ENCODE results near the gene NUDCD2. TPM values are rescaled to one million over a fixed set of nuclear protein-coding genes. Genes with fewer than 3 reads are reported as not detected.
"Not testable (repeated sequence)": the region's sequence is repeated elsewhere in the genome, so short reads cannot be mapped to it uniquely, and the experiment has no call there.

The NUDCD2 gene
- total RNA-seq, 4 donors from 2014 or later, result 3.1 to 8.5 (median 6.7) TPM

DNA sequence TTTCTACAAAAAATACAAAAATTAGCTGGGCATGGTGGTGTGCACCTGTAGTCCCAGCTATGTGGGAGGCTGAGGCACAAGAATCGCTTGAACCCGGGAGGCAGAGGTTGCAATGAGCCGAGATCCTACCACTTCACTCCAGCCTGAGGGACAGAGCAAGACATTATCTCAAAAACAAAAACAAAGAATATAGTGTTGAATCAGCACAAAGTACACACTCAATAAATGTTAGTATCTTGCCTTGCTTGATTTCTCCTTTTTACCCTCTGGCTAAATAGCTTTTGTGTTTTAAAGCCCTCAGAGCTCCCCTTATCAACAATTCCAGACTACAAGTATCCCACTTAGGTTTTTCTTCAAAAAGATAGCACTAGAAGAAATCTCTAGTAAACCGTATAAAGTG, 60.0 kb downstream of the NUDCD2 start:
- DNase-seq (ENCODE audit: low spot score in 2 of 2), result no peak
- no peak for TF ChIP-seq POLR2A (IDR thresholded peaks at IDR 0.05)
- TF ChIP-seq, protein P1, sequence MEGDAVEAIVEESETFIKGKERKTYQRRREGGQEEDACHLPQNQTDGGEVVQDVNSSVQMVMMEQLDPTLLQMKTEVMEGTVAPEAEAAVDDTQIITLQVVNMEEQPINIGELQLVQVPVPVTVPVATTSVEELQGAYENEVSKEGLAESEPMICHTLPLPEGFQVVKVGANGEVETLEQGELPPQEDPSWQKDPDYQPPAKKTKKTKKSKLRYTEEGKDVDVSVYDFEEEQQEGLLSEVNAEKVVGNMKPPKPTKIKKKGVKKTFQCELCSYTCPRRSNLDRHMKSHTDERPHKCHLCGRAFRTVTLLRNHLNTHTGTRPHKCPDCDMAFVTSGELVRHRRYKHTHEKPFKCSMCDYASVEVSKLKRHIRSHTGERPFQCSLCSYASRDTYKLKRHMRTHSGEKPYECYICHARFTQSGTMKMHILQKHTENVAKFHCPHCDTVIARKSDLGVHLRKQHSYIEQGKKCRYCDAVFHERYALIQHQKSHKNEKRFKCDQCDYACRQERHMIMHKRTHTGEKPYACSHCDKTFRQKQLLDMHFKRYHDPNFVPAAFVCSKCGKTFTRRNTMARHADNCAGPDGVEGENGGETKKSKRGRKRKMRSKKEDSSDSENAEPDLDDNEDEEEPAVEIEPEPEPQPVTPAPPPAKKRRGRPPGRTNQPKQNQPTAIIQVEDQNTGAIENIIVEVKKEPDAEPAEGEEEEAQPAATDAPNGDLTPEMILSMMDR (IDR thresholded peaks at IDR 0.05), result no peak
- WGBS, 2 donors, result 72 to 82% methylated on average over 4 of the region's 4 CpGs
- no peak overlapping the region for H3K4me3 ChIP-seq (ENCODE audit: low read depth, poor library complexity, severe bottlenecking)
- intact Hi-C loops (cut with DNase I; ENCODE audit: low total_unique reads), result no loop called here

- no peak overlapping the region for H3K4me3 ChIP-seq (ENCODE audit: low read depth, poor library complexity, severe bottlenecking)
- DNase-seq (ENCODE audit: low spot score in 2 of 2), result no peak
- no peak for TF ChIP-seq POLR2A (IDR thresholded peaks at IDR 0.05)
- TF ChIP-seq, protein P1 (IDR thresholded peaks at IDR 0.05), result no peak
- intact Hi-C loops (cut with DNase I; ENCODE audit: low total_unique reads), result no loop called here
Measured at GRCh38 chr5:163397354-163397753, 62.5 kb downstream of the NUDCD2 start.

- H3K4me3 ChIP-seq (ENCODE audit: low read depth, poor library complexity, severe bottlenecking); intact Hi-C loops (cut with DNase I; ENCODE audit: low total_unique reads); DNase-seq (ENCODE audit: low spot score in 2 of 2): not testable (repeated sequence)
- 71 to 79% methylated on average over 9 of the region's 9 CpGs for WGBS, 2 donors
Measured at GRCh38 chr5:163396818-163397340, 63.0 kb downstream of the NUDCD2 start.

Other genes starting within 250 kb of the NUDCD2 start
- gene CCNG1, start 22.5 kb downstream of the NUDCD2 start, total RNA-seq, result 10 to 100 TPM; 46.4 to 92.3 (median 64.9) TPM
- 1 to 10 TPM; 2.6 to 4.3 (median 3.0) TPM for gene HMMR, start 530 bp upstream of the NUDCD2 start, total RNA-seq
- 10 to 100 TPM; 34.9 to 50.1 (median 44.8) TPM for gene MAT2B, start 45.5 kb upstream of the NUDCD2 start, total RNA-seq

Measured in lower leg skin (tissue), 4 donors.